Stimulated activated CD4-positive, alpha-beta T cell treated with anti-CD3 and anti-CD28 coated beads, TNF-alpha, amount 100 ng/mL, for 4 hours (primary cell): ENCODE measurements around the gene SIM1.

Experiments used
- DNase-seq, 3 experiments: peaks; one replicate each; pipeline ENCODE4 v3.0.0-alpha.2; 2020; ENCODE audit warnings: low read depth in 3 of 3

The SIM1 gene

GRCh38 chr6:100350139-100350538 is 114.6 kb downstream of the SIM1 start:
- DNase-seq, result no peak

- DNase-seq, result no peak
Observed at GRCh38 chr6:100349366-100349765, 115.4 kb downstream of the SIM1 start.

- no peak for DNase-seq
Observed at GRCh38 chr6:100347901-100348550, 116.7 kb downstream of the SIM1 start.

GRCh38 chr6:100346828-100347227 is 117.9 kb downstream of the SIM1 start:
- DNase-seq, result no peak

- no peak for DNase-seq
Observed at GRCh38 chr6:100346203-100346602, 118.5 kb downstream of the SIM1 start.

GRCh38 chr6:100344761-100345160 is 120.0 kb downstream of the SIM1 start:
- no peak for DNase-seq

- no peak for DNase-seq
Observed at GRCh38 chr6:100344321-100344720, 120.4 kb downstream of the SIM1 start.

- no peak for DNase-seq
Observed at GRCh38 chr6:100343316-100344077, 121.2 kb downstream of the SIM1 start.

- no peak for DNase-seq
Observed at GRCh38 chr6:100342830-100343229, 121.9 kb downstream of the SIM1 start.

GRCh38 chr6:100339574-100340255 is 125.0 kb downstream of the SIM1 start:
- no peak for DNase-seq

GRCh38 chr6:100338090-100338489 is 126.6 kb downstream of the SIM1 start:
- DNase-seq, result no peak

- DNase-seq, result no peak
Observed at GRCh38 chr6:100336876-100337275, 127.8 kb downstream of the SIM1 start.

GRCh38 chr6:100335991-100336390 is 128.7 kb downstream of the SIM1 start:
- no peak for DNase-seq
